SKM-1 (cell line): ENCODE measurements around the gene ZDHHC18.
A peak's percentile ranks its signal among the peaks of the same experiment; 100 is the strongest.

Source experiments
- DNase-seq: peaks from one replicate; lab custom pipeline; 2025; ENCODE audit not compliant: unreplicated experiment; lab: John Stamatoyannopoulos, UW

ZDHHC18 gene

DNA sequence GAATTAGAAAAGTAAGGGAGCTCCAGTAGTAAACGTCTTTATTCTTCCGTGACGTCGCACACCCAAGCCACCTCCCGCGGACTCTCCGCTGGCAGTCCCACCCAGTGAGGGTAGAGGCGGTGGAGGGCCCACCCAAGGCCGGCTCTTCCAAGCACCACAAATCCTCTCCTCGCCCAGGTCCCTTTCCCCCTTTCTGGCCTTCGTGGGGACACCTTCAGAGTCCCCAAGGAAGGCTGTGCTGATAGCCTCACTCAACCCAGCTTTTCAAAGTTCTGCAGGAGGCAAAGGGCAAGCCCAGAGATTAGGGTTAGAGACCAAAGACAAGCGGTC is 63.9 kb downstream of the ZDHHC18 start:
- no peak for DNase-seq

DNA sequence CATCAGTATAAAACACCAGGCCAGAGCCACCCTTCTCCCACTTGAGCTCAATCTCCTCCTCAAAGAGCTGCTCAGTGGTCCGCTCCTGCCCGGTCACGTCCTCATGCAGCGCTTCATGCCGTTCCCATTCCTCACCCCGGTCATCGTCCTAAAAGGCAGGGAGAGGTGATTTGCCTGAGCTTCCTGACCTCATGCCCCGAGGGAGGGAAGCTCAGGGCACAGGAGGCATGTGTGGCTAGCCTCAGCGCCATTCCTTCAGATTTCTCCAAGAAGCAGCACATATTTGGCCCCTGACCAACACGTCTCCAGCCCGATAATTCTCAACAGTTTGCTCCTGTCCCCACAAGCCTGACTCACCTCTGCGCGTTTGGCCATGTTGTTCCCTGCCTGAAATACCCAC is 67.8 kb downstream of the ZDHHC18 start:
- DNase-seq, result no peak

DNA sequence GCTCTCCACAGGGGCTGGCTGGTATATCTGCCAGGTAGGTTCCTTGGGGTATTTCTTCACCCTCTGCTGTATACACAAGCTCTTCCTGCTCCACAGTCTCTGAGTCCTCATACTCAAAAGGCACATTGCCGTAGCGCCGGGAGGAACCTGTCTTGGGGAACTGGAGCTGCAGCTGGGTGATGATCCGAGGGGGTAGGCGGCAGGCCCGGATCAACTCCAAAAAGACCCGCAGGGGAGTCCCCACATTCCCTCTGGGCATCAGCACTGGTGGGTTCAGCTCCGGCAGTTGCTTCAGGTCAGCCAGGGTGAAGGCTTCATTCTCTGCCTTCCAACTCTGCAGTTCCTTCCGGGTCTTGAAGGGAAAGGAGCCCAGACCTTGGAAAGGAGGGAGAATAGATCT is 70.9 kb downstream of the ZDHHC18 start:
- no peak for DNase-seq

DNA sequence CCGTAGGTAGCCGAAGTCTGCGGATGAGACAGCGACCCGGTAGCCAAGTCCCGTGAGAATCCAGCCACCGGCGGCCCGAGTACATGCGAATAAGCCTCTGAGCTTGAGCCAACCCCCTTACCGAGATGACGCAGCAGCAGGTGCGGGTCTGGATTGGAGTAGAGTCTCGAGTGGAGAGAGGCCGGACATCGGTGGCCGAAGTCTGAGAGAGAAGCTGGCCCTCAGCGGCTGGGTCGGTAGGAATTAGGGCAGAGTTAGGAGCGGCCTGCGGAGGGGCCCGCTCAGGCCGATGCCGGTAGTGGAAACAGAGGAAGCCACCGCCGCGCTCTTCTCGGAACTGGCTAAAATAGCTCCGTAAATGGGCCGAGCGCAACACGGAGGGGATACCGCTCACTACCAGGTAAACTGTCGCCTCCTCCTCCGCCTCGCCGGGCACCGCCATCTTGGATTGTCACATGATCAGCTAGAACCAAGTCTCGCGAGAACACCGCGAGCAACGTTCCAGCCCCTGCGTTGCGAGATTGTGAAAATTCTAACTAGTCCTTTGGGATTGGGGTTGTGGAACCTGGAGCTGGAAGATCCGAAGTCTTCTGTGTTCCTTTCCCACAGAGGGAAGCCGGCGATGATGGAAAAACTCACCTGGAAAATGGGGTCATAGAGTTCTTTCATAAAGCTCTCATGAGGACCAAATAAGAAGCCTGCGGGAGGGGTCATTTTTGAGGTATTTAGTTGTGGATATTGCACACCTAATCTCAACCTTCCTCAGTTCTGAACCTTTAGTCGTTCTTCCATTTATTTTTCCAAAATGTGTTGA is 73.7 kb downstream of the ZDHHC18 start, which contains the start of gene GPATCH3:
Gene GPATCH3 (minus strand): TSS at position 467 of the 814 bp plus-strand sequence. CDS start 25 bp downstream, at position 442.
- peak; percentile 71 for DNase-seq

DNA sequence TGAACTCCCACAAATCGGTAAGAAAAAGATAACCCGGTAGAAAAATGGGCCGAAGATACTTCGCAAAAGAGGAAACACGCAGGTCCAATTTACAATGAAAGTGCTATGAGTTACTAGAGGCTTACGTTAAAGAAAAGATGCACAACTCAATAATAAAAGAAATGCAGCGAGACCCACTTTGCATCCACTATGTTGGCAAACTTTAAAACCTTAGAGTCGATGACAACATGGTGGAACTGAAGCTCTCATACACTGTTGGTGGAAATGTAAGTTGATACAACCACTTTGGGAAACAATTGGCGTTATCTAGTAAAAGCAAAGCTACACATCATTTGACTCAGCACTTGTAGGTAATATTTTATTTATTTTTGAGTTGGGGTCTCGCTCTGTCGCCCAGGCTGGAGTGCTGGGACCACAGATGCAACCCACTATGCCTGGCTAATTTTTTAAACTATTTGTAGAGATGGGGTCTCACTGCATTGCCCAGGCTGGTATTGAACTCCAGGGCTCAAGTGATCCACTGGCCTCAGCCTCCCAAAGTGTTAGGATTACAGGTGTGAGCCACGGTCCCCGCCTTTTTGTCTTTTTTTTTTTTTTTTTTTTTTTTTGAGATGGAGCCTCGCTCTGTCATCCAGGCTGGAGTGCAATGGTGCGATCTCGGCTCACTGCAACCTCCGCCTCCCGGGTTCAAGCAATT is 74.5 kb downstream of the ZDHHC18 start:
- no peak for DNase-seq
